Fibroblast of mammary gland (primary cell): ENCODE measurements around the gene CDKAL1.

Experiments used
- DNase-seq: peaks from one replicate; pipeline ENCODE4 v3.0.0-alpha.2; 2010; ENCODE audit warnings: low read depth
- H3K4me3 ChIP-seq: 2 replicates; pipeline ENCODE4 v1.5.1; 2011; ENCODE audit warnings: low read depth, mild to moderate bottlenecking, low read length, moderate library complexity; ENCODE audit not compliant: control insufficient read depth
- TF ChIP-seq, protein P1 (sequence below): conservative IDR thresholded peaks from 2 replicates; pipeline ENCODE4 v1.5.1; 2011; ENCODE audit warnings: low read depth, low read length, inconsistent platforms; ENCODE audit not compliant: control insufficient read depth, insufficient read depth

CDKAL1 gene

DNA sequence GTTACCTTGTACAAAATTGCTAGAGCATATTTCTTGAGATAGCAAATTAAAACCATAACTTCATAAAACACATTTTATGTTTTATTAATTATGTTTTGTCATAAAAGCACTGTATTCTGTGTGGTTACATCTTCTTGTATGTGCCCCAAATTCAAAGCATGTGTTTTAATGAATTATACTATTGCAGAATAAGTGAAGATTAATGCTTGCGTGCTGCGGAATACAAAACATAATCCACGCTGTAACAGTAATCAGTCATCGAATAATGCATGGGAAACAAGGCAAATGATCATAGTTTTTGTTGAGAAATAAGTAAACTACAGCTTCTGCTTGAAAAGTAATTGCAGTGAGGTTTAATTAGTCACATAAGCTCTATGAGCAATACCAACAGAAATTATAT is 600.1 kb downstream of the CDKAL1 start:
- no peak overlapping the region for H3K4me3 ChIP-seq
- TF ChIP-seq, protein P1, sequence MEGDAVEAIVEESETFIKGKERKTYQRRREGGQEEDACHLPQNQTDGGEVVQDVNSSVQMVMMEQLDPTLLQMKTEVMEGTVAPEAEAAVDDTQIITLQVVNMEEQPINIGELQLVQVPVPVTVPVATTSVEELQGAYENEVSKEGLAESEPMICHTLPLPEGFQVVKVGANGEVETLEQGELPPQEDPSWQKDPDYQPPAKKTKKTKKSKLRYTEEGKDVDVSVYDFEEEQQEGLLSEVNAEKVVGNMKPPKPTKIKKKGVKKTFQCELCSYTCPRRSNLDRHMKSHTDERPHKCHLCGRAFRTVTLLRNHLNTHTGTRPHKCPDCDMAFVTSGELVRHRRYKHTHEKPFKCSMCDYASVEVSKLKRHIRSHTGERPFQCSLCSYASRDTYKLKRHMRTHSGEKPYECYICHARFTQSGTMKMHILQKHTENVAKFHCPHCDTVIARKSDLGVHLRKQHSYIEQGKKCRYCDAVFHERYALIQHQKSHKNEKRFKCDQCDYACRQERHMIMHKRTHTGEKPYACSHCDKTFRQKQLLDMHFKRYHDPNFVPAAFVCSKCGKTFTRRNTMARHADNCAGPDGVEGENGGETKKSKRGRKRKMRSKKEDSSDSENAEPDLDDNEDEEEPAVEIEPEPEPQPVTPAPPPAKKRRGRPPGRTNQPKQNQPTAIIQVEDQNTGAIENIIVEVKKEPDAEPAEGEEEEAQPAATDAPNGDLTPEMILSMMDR, result no peak
- no peak for DNase-seq

DNA sequence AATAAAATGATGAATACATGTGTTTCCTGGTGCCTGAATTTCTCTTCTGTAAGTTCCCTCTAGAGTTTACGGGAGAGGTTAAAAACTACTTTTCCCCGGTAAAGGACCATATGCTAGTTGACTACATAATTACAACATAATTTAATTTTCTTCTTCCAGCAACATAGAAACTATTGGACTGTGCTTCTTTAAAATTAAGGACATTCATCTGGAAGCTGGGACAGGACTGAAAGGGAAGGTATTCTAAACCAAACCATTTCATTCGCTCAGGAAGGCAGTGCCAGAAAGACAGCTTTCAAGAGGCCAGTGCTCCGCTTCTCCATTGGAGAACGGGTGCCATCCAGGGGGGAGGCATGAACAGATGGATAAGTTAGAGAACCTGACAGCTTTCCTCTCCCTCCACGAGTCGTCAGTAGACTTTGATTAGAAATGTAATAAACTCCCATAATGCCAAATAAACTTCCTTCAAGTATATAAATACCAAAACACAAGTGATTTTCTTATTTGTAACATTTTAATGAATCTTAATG is 601.3 kb downstream of the CDKAL1 start:
- no peak overlapping the region for H3K4me3 ChIP-seq
- DNase-seq, result no peak
- TF ChIP-seq, protein P1, result no peak

DNA sequence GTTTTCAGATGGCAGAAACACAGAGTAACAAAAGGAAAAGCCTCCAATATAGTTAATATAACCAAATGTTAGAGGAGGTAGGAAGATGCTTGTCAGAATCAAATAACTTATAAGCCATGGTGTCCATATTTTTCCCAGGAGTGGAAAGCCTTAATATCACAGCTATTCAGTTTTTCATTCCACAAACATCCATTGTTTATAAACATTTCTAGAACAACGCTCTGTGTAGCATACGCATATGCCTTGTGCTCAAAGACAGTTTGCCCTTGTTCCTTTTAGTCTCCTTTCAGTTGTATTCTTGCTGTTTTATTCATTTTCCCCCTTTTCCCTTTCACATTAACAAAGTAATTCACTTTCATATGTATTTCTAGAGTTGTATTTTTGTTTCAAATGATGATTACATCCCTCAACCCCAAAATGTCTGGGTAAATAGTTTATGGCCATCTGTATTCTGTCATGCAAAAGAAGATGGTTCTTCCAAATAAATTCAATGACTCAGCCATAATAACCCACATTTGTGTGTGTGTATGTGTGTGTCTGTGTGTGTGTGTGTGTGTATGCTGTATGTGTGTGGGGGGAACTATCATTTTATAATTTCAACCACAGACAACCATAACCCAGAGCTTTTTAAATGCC is 603.6 kb downstream of the CDKAL1 start:
- TF ChIP-seq, protein P1, result no peak
- peak; percentile 55 for DNase-seq
- H3K4me3 ChIP-seq, result no peak overlapping the region

DNA sequence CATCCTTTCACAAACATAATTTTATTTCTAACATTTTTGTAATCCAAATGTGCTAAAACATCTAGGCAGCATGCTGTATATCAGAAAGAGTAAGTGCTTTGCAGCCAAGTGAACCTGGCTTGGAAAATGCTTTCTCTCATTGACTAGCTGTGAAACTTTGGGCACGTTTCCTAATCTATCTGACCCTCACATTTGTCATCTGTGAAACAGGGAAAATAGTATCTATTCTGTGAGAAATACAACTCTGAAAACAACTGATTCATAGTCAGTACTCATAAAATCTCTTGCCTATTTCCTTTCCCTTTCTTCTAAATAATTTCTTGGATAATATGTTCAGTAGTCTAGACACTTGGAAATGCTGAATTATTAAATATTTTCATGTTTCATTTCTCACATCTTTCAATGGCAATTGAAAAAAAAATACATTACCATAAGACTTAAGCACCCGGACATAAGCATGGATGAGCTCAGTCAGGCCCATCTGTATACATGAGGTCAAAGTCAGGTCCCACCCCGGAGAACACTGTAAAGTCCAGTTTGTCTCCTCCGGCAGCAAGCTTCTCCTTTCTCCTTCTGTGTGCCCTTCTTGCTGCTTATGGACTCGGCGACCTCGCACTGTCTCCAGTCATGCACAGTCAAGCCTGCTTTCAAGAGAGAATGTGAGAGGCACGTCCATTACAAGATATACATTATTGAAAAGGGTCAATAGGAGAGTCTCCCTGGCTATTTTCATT is 604.2 kb downstream of the CDKAL1 start:
- TF ChIP-seq, protein P1, result no peak
- no peak overlapping the region for H3K4me3 ChIP-seq

DNA sequence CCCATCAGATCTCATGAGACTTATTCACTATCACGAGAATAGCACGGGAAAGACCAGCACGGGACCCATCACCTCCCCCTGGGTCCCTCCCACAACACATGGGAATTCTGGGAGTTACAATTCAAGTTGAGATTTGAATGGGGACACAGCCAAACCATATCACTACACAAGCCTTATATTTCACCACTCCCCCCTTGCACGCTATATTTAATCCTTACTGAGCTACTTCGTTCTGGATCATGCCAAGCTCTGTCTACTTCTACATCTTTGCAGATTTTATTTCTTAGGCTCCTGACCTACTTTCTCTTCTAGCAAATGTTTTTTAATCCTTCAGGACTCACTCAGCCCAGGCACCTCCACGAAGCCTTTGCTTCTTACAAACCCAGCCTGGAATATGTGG is 606.7 kb downstream of the CDKAL1 start:
- TF ChIP-seq, protein P1, result no peak
- H3K4me3 ChIP-seq, result no peak overlapping the region
- no peak for DNase-seq

More for the DNA sequence above, 604.2 kb downstream of the CDKAL1 start:
- peak; percentile 47 for DNase-seq

DNA sequence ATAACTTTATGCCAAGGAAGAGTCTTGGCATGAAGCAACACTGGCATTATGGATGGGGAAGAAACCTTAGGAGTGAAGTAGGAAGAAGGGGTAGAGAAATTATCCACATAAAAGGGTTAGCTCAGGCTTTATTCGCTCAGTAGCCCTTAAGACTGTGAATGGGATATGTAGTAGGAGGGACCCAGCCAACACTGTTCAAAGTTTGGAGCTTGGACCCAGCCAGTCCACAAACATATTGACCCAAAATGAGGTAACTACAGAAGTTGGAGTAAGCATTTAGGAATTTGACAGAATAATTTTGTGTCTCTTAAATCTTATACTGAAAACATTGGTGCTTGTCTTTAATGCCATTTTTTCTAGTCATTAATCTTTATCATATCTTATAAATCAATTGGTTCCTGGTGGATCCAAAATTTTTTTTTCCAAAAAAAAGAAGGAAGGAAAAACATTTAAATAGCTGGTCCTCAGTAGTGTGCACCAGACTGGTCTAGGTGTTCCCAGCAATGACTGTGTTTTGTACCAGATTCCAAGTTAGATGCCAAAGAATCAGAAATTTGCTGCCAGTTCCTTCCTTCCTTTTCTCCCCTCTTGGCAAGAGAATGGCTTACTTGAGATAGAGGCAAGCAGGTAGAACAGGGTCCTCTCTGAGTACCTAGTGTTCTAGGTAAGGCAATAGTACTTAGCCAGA is 607.5 kb downstream of the CDKAL1 start:
- TF ChIP-seq, protein P1, result no peak
- no peak overlapping the region for H3K4me3 ChIP-seq
- DNase-seq, result no peak
